Upper lobe of left lung (tissue), 6 donors: Measurements from ENCODE around the gene PSMD8. TPM values are rescaled to one million over a fixed set of nuclear protein-coding genes. Genes with fewer than 3 reads are reported as not detected.
"Not testable (repeated sequence)": the region's sequence is repeated elsewhere in the genome, so short reads cannot be mapped to it uniquely, and the experiment has no call there.

Experiments used
- ATAC-seq, 2 donors: fragments of 200-7000 bp; cut with Tn5 transposase; one replicate each; pipeline ENCODE4 v1.9.1; 2022; ENCODE audit warnings: mild to moderate bottlenecking in 2 of 2, moderate library complexity in 2 of 2; ENCODE audit not compliant: low FRiP score in 2 of 2
- DNase-seq, 2 donors: peaks; one replicate each; pipeline ENCODE4 v3.0.0-alpha.2; 2019 to 2020
- H3K27ac ChIP-seq, 4 donors: fragments of 200-600 bp; sonication (generic); one replicate each; pipeline ENCODE4 v1.5.1; 2016 to 2019
- H3K27me3 ChIP-seq, 4 donors: fragments of 200-600 bp; sonication (generic); one replicate each; pipeline ENCODE4 v1.5.1; 2017 to 2019
- H3K36me3 ChIP-seq, 4 donors: fragments of 200-600 bp; sonication (generic); one replicate each; pipeline ENCODE4 v1.5.1; 2016 to 2019
- H3K4me1 ChIP-seq, 4 donors: fragments of 200-600 bp; sonication (generic); one replicate each; pipeline ENCODE4 v1.5.1; 2018 to 2019
- H3K4me3 ChIP-seq, 4 donors: fragments of 200-600 bp; sonication (generic); one replicate each; pipeline ENCODE4 v1.5.1; 2017 to 2019; ENCODE audit warnings: mild to moderate bottlenecking in 2 of 4, moderate library complexity in 1 of 4
- H3K9me3 ChIP-seq, 4 donors: fragments of 200-600 bp; sonication (generic); one replicate each; pipeline ENCODE4 v1.5.1; 2018 to 2019
- EP300 ChIP-seq, 4 donors: sonication (generic); formaldehyde crosslinking; IDR thresholded peaks; one replicate each; pipeline ENCODE4 v1.5.1; 2017; ENCODE audit warnings: antibody characterized with exemption in 4 of 4, control low read depth in 2 of 4
- POLR2A ChIP-seq, 4 donors: fragments of 450-650 bp; IDR thresholded peaks; one replicate each; pipeline ENCODE4 v1.5.1; 2016 to 2017; ENCODE audit warnings: antibody characterized with exemption in 4 of 4, mild to moderate bottlenecking in 2 of 4
- POLR2AphosphoS5 ChIP-seq, 2 donors: sonication (generic); formaldehyde crosslinking; IDR thresholded peaks; one replicate each; pipeline ENCODE4 v1.5.1; 2017; ENCODE audit warnings: antibody characterized with exemption in 2 of 2
- WGBS, 2 donors: methylation state at CpG; one replicate each; pipeline ENCODE4 v1.1.5; 2017 to 2018; 5-methylcytosine and 5-hydroxymethylcytosine counted together
- total RNA-seq, 6 donors: library from RNA; depleted of rRNA in 4 of 6; stranded (reverse); fragments of >200 nt in 4 of 6; gene quantifications; one replicate each; pipeline versions ENCODE4 v1.1.0 to v1.2.1, GENCODE V29; 2016 to 2021
- TF ChIP-seq, protein P1 (sequence below), 6 experiments: fragments of 450-650 bp in 4 of 6; fragments of 200-600 bp in 2 of 6; sonication (generic) in 2 of 6; IDR thresholded peaks; one replicate each; pipeline ENCODE4 v1.5.1; 2016 to 2019; ENCODE audit warnings: antibody characterized with exemption in 6 of 6
- donor health status: DM: no; HTN: no; CAD: no; lungs with moderate emphysema.
- donor health status: DM: no; HTN: yes; CAD: no; lungs with severe emphysema.

Gene PSMD8
- total RNA-seq, 6 donors from 2014 or later = 66.0 to 213 (median 121) TPM

DNA sequence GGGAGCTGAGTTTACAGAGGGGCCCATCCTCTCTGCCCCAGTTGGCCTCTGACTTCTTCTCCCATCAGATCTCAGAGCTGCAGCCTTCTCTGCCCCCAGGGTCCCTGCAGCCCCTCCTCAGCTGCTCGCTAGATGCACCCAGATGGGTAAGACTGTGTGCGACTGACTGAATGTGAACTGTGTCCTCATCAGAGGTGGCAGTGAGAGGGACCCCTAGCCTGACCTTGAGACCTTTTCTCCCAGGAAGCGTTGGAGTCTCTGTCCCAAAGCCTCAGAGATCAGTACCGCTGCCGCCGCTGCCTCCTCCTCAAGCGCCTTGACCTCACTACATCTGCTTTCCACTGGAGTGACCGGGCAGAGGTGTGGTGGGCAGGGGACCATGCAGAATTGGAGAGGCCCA is 30.9 kb downstream of the PSMD8 start:
- DNase-seq = no peak
- TF ChIP-seq, protein P1, sequence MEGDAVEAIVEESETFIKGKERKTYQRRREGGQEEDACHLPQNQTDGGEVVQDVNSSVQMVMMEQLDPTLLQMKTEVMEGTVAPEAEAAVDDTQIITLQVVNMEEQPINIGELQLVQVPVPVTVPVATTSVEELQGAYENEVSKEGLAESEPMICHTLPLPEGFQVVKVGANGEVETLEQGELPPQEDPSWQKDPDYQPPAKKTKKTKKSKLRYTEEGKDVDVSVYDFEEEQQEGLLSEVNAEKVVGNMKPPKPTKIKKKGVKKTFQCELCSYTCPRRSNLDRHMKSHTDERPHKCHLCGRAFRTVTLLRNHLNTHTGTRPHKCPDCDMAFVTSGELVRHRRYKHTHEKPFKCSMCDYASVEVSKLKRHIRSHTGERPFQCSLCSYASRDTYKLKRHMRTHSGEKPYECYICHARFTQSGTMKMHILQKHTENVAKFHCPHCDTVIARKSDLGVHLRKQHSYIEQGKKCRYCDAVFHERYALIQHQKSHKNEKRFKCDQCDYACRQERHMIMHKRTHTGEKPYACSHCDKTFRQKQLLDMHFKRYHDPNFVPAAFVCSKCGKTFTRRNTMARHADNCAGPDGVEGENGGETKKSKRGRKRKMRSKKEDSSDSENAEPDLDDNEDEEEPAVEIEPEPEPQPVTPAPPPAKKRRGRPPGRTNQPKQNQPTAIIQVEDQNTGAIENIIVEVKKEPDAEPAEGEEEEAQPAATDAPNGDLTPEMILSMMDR (IDR thresholded peaks at IDR 0.05) = no peak
- TF ChIP-seq POLR2A (IDR thresholded peaks at IDR 0.05) = no peak
- TF ChIP-seq POLR2AphosphoS5 (IDR thresholded peaks at IDR 0.05) = no peak
- no peak for TF ChIP-seq EP300 (IDR thresholded peaks at IDR 0.05)
- peaks cover 8 to 17% (median 12%) of the 10 kb centered on the region in 4 donors for H3K4me1 ChIP-seq
- H3K27ac ChIP-seq = no peak overlapping the region
- H3K9me3 ChIP-seq = no peaks in the 10 kb centered on the region
- H3K4me3 ChIP-seq = no peak overlapping the region
- WGBS, 2 donors = 87 to 97% methylated on average over 8 of the region's 8 CpGs
- peaks cover 0 to 42% (median 11%) of the 10 kb centered on the region in 4 donors for H3K36me3 ChIP-seq
- H3K27me3 ChIP-seq = no peaks in the 10 kb centered on the region
- ATAC-seq = no peak

DNA sequence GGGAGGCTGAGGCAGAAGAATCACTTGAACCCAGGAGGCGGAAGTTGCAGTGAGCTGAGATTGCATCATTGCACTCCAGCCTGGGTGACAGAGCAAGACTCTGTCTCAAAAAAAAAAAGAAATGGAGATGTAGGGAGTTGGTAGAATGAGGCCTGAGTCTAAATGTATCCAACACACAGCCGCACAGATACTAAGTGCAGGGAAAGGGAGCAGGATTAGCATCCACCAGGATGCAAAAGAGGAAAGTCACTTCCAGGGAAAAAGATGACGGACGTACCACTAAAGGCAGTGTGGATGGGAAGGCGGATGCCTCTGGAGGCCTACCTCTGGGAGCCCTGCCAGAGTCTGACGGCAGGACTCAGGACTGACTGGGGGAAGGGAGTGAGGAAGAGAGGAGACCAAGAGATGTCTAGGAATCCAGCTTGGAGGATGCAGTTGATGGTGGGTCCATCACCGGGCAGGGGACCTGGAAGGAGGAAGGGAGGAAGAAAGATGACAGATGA is 35.3 kb downstream of the PSMD8 start:
- WGBS, 2 donors = 66 to 73% methylated on average over 7 of the region's 7 CpGs
- H3K27ac ChIP-seq = no peak overlapping the region
- H3K36me3 ChIP-seq = peaks cover 0 to 45% (median 12%) of the 10 kb centered on the region in 4 donors
- no peaks in the 10 kb centered on the region for H3K27me3 ChIP-seq
- ATAC-seq (peak in 1 of 2 donors; percentile 55), DNase-seq (no peak)
- TF ChIP-seq, protein P1 (IDR thresholded peaks at IDR 0.05) = no peak
- TF ChIP-seq EP300 (IDR thresholded peaks at IDR 0.05) (no peak), POLR2A (IDR thresholded peaks at IDR 0.05) (no peak), POLR2AphosphoS5 (IDR thresholded peaks at IDR 0.05) (no peak)
- peaks cover 0 to under 1% (median 0%) of the 10 kb centered on the region in 4 donors for H3K4me1 ChIP-seq
- no peaks in the 10 kb centered on the region for H3K9me3 ChIP-seq
- no peak overlapping the region for H3K4me3 ChIP-seq

DNA sequence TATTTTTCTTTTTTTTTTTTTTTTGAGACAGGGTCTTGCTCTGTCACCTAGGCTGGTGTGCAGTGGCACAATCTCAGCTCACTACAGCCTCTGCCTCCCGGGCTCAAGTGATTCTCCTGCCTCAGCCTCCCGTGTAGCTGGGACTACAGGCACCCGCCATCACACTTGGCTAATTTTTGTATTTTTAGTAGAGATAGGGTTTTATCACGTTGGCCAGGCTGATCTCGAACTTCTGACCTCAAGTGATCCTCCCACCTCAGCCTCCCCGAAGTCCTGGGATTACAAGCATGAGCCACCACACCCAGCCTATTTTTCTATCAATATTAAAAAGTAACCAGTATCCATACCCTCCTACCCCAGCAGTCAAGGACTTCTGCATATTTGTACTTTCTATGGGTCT is 36.0 kb downstream of the PSMD8 start:
- H3K4me1 ChIP-seq, H3K27ac ChIP-seq, H3K4me3 ChIP-seq, H3K27me3 ChIP-seq, DNase-seq, ATAC-seq, H3K9me3 ChIP-seq: not testable (repeated sequence)
- peaks cover 0 to 38% (median 11%) of the 10 kb centered on the region in 4 donors for H3K36me3 ChIP-seq
- WGBS, 2 donors = 80 to 90% methylated on average over 6 of the region's 6 CpGs

DNA sequence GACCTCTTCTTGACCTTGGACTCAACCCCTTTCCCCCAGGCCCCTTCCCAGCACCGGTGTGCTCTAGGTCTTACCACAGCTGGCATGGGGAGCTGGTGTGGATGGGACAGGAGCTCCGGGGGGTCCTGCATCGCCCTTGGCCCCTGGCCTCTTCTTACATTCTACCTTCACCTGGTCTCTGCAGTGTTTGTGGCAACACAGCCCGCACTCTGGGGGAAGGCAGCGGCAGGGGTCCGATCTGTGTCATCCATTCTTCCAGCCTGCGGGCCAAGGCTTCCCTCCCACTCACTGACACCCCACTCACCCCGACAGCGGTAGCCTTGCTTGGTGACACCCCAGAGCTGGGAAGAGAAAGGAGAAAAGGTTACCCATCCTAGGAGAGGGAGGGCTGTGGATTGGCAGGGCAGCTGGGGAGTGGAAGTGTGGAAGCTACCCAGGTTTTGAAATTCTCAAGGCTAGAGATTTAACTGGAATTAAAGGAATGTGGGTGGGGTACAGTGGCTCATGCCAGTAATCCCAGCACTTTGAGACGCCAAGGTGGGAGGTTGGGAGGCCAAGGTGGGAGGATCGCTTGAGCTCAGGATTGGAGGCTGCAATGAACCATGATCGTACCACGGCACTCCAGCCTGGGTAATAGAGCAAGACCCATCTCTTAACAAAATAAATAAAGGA is 36.8 kb downstream of the PSMD8 start:
- Histone ChIP-seq H3K27me3 (no peaks in the 10 kb centered on the region), H3K36me3 (peaks cover 0 to 31% (median 11%) of the 10 kb centered on the region in 4 donors), H3K4me3 (no peak overlapping the region), H3K27ac (no peak overlapping the region), H3K9me3 (no peaks in the 10 kb centered on the region), H3K4me1 (no peaks in the 10 kb centered on the region)
- ATAC-seq (peak in 1 of 2 donors; percentile 42), DNase-seq (no peak)
- 90% methylated on average over 9 to 13 of the region's 13 CpGs for WGBS, 2 donors
- TF ChIP-seq POLR2A (IDR thresholded peaks at IDR 0.05) (no peak), EP300 (IDR thresholded peaks at IDR 0.05) (no peak), POLR2AphosphoS5 (IDR thresholded peaks at IDR 0.05) (no peak)
- TF ChIP-seq, protein P1 (IDR thresholded peaks at IDR 0.05) = no peak

GRCh38 chr19:38411898-38412297 is 37.5 kb downstream of the PSMD8 start:
- 86 to 90% methylated on average over 5 of the region's 5 CpGs for WGBS, 2 donors
- H3K36me3 ChIP-seq = peaks cover 0 to 24% (median 6%) of the 10 kb centered on the region in 4 donors
- H3K4me3 ChIP-seq, ATAC-seq, H3K9me3 ChIP-seq, H3K4me1 ChIP-seq, H3K27ac ChIP-seq, DNase-seq, H3K27me3 ChIP-seq: not testable (repeated sequence)

GRCh38 chr19:38412491-38412890 is 38.1 kb downstream of the PSMD8 start:
- Histone ChIP-seq H3K4me3 (no peak overlapping the region), H3K36me3 (peaks cover 0 to 18% (median 4%) of the 10 kb centered on the region in 4 donors), H3K9me3 (no peaks in the 10 kb centered on the region), H3K27ac (no peak overlapping the region), H3K4me1 (peaks cover 2 to 5% (median 3%) of the 10 kb centered on the region in 4 donors), H3K27me3 (no peaks in the 10 kb centered on the region)
- ATAC-seq = no peak
- no peak for DNase-seq
- TF ChIP-seq POLR2A (IDR thresholded peaks at IDR 0.05) (no peak), POLR2AphosphoS5 (IDR thresholded peaks at IDR 0.05) (no peak)
- 91% methylated on average over 4 to 8 of the region's 8 CpGs for WGBS, 2 donors
